C4-2B (cell line): ENCODE data around the gene C1orf174.

Experiments
- ZFX ChIP-seq: fragments of 450-650 bp; IDR thresholded peaks from 2 replicates; pipeline ENCODE4 v1.6.1; 2017
- TF ChIP-seq, protein P1 (sequence below): fragments of 450-650 bp; conservative IDR thresholded peaks from 2 replicates; pipeline ENCODE4 v1.5.1; 2017; ENCODE audit warnings: mild to moderate bottlenecking

DNA sequence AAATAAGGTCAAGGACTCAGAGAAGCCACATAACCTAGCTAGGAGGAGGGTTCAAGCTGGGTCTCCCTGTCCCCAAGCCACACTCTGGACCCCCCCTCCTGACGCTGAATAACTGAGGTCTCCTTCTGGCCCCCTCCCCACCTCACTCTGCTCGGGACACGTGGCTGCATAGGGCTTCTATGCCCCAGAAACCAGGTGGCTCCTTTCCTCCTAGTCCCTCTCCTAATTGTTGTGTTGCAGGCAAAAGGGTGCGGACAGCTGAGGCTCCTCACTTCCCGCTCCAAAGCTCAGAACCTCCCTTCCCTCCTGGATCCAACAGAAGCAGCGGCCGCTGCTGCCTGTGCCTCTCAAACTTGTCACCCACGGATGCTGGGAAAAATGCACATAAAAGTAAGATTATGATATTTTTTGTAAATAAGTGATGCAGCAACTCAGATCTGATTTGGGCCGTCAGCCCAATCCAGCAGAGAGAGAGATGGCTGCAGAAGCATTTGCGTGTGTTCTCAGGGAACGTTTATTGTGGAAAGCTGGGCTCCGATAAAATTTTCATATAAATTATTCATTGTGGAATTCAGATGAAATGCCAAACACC lies 40.8 kb upstream of the C1orf174 start:
- TF ChIP-seq, protein P1, sequence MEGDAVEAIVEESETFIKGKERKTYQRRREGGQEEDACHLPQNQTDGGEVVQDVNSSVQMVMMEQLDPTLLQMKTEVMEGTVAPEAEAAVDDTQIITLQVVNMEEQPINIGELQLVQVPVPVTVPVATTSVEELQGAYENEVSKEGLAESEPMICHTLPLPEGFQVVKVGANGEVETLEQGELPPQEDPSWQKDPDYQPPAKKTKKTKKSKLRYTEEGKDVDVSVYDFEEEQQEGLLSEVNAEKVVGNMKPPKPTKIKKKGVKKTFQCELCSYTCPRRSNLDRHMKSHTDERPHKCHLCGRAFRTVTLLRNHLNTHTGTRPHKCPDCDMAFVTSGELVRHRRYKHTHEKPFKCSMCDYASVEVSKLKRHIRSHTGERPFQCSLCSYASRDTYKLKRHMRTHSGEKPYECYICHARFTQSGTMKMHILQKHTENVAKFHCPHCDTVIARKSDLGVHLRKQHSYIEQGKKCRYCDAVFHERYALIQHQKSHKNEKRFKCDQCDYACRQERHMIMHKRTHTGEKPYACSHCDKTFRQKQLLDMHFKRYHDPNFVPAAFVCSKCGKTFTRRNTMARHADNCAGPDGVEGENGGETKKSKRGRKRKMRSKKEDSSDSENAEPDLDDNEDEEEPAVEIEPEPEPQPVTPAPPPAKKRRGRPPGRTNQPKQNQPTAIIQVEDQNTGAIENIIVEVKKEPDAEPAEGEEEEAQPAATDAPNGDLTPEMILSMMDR: no peak
- no peak for TF ChIP-seq ZFX
